ENCODE results near the gene SEPTIN7.

DNA sequence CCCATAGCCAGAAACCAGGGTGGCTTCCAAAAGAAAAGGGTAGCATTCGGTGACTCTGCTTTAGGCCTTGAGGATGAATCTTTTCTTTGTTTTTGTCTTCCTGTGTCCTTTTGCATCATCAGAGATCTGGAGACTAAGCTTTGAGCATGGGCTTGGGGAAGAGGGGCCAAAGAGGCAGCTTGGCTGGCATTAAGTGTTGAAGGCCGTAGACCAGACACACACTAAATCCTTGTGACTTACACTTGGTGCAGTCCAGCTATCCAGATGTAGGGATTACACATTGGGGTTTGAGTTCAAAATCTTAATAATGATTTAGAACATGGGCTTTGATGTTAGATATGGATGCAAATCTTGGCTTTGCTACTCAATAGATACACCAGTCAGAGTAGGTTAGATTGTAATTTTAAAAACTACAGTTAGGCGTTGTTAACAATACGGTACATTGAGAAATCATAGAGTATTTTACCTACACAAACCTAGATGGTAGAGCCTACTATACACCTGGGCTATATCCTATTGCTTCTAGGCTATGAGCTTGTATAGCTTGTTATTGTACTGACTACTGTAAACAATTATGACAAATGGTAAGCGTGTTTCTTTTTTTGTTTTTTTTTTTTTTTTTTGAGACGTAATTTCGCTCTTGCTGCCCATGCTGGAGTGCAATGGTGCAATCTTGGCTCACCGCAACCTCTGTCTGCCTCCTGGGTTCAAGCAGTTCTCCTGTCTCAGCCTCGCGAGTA is 3.5 kb downstream of the SEPTIN7 start:
- TF ChIP-seq EZH2 (IDR thresholded peaks at IDR 0.05; ENCODE audit: insufficient read depth, poor library complexity, severe bottlenecking) (no peak), EZH2phosphoT487 (IDR thresholded peaks at IDR 0.05; ENCODE audit: insufficient read depth, low read depth) (no peak)

All from GM23248 (cell line).